Measurements from ENCODE around the gene PLCB4.

Gene PLCB4

DNA sequence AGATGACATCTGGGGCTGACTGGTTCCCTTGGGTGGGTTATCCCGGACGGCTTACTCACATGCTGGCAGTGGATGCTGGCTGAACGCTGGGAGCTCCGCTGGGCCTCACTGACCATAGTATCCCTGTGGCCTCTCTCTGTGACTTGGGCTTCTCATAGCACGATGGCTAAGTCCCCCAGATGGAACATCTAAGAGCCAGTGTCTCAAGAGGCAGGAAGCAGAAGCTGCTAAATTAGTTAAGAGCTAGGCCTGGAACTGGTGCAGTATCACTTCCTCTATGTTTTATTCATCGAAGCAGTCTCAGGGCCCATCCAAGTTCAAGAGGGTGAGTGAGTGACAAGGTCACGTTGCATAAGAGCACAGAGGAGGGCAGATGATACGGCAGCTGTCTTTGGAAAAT, 329.0 kb downstream of the PLCB4 start:
- TF ChIP-seq, protein P1, sequence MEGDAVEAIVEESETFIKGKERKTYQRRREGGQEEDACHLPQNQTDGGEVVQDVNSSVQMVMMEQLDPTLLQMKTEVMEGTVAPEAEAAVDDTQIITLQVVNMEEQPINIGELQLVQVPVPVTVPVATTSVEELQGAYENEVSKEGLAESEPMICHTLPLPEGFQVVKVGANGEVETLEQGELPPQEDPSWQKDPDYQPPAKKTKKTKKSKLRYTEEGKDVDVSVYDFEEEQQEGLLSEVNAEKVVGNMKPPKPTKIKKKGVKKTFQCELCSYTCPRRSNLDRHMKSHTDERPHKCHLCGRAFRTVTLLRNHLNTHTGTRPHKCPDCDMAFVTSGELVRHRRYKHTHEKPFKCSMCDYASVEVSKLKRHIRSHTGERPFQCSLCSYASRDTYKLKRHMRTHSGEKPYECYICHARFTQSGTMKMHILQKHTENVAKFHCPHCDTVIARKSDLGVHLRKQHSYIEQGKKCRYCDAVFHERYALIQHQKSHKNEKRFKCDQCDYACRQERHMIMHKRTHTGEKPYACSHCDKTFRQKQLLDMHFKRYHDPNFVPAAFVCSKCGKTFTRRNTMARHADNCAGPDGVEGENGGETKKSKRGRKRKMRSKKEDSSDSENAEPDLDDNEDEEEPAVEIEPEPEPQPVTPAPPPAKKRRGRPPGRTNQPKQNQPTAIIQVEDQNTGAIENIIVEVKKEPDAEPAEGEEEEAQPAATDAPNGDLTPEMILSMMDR (IDR thresholded peaks at IDR 0.05; ENCODE audit: borderline replicate concordance, insufficient read depth, low read depth, low read length), result no peak

GRCh38 chr20:9398882-9399281, 330.0 kb downstream of the PLCB4 start:
- H3K4me3 ChIP-seq (ENCODE audit: low read depth, low read length), result no peak overlapping the region
- TF ChIP-seq, protein P1 (IDR thresholded peaks at IDR 0.05; ENCODE audit: borderline replicate concordance, insufficient read depth, low read depth, low read length), result no peak

More for the DNA sequence above, 329.0 kb downstream of the PLCB4 start:
- H3K4me3 ChIP-seq (ENCODE audit: low read depth, low read length), result no peak overlapping the region

- no peak overlapping the region for H3K4me3 ChIP-seq (ENCODE audit: low read depth, low read length)
- TF ChIP-seq, protein P1 (IDR thresholded peaks at IDR 0.05; ENCODE audit: borderline replicate concordance, insufficient read depth, low read depth, low read length), result no peak
These were observed 330.4 kb downstream of the PLCB4 start for GRCh38 chr20:9399322-9399721.

DNA sequence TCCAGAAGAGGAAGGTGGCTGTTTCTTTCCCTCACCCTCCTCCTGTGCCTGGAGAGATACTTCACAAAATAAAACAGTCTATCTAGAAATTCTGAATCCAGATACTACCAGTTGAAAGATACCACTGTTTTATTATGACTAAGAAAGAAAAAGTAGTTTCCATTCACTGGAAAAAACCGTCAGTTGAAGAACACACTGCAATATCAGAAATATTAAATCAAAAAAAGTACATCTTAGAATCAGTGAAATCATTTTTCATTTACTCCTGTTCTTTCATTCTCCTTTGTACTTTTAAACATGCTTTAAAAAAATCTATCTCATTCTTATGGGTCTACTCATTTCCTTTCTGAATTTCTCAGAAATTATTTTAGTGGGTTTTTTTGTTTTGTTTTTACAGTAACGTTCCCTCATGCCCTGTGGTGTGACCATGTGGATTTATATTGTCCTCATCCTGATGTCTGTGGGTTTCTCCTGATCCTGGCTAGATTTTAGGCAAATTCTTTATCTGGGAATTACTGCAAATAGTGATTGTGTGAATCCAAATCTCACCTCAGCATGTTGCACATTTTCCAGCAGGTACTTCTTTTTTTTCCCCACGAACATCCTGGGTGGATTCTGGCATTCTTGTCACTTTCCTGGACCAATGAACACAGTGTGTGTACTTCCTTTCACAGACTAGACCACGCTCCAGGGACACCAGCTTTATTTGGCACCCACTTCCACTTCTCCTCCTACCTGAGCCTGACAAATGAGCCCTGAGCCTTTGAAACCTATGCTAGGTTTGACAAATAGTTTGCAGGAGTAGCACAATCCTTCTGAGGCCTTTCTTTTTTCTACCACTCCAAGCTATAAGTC, 331.5 kb downstream of the PLCB4 start:
- TF ChIP-seq, protein P1 (IDR thresholded peaks at IDR 0.05; ENCODE audit: borderline replicate concordance, insufficient read depth, low read depth, low read length), result no peak
- H3K4me3 ChIP-seq (ENCODE audit: low read depth, low read length), result no peak overlapping the region

DNA sequence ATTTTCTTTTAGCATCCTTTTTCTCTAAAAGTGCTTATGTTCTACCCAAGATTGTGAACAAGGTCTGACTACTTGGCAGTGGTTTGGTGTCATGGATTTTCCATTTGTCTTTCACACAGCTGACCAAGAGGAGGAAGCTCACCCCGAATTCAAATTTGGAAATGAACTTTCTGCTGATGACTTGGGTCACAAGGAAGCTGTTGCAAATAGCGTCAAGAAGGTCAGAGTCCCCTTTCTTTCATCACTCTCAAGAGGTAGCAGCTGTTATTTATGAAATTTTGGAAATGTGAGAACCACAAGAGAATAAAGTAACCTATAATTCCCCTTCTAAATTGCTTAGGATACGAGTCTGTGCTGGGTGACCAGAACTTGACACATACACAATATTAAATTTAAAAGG, 332.5 kb downstream of the PLCB4 start:
- H3K4me3 ChIP-seq (ENCODE audit: low read depth, low read length), result no peak overlapping the region
- TF ChIP-seq, protein P1 (IDR thresholded peaks at IDR 0.05; ENCODE audit: borderline replicate concordance, insufficient read depth, low read depth, low read length), result no peak

GRCh38 chr20:9402141-9402540, 333.3 kb downstream of the PLCB4 start:
- TF ChIP-seq, protein P1 (IDR thresholded peaks at IDR 0.05; ENCODE audit: borderline replicate concordance, insufficient read depth, low read depth, low read length), result no peak
- no peak overlapping the region for H3K4me3 ChIP-seq (ENCODE audit: low read depth, low read length)

- TF ChIP-seq, protein P1 (IDR thresholded peaks at IDR 0.05; ENCODE audit: borderline replicate concordance, insufficient read depth, low read depth, low read length), result no peak
- no peak overlapping the region for H3K4me3 ChIP-seq (ENCODE audit: low read depth, low read length)
These were observed 333.7 kb downstream of the PLCB4 start for GRCh38 chr20:9402546-9402945.

Measured in GM12875 (cell line).